OCI-LY7 (cell line): ENCODE measurements around the gene ZNF281. TPM values are rescaled to one million over a fixed set of nuclear protein-coding genes. Genes with fewer than 3 reads are reported as not detected.

Experiments used
- BruUV-seq: library from RNA; stranded (reverse); fragments of 400-500 nt; replicated peaks from 2 replicates; lab custom pipeline; 2021; lab: Mats Ljungman, UMichigan
- CTCF ChIA-PET: fragments of 300-600 bp; sonication (Branson Sonifier 250); formaldehyde crosslinking; loops from one replicate; lab custom pipeline; 2022; ENCODE audit warnings: antibody characterized with exemption; ENCODE audit not compliant: unreplicated experiment; lab: Charles Lee
- POLR2A ChIA-PET: fragments of 300-600 bp; sonication (Branson Sonifier 250); formaldehyde crosslinking; loops from one replicate; lab custom pipeline; 2022; ENCODE audit warnings: antibody characterized with exemption; lab: Charles Lee
- DNase-seq: peaks from one replicate; pipeline ENCODE4 v3.0.0-alpha.2; 2015; ENCODE audit warnings: low spot score
- H2AFZ ChIP-seq: fragments of 200-600 bp; sonication (generic), shearing (Covaris generic); 2 replicates; pipeline ENCODE4 v1.6.1; 2014; ENCODE audit warnings: mild to moderate bottlenecking, antibody characterized with exemption, low read length, moderate library complexity
- H3K27ac ChIP-seq: fragments of 200-600 bp; sonication (generic); 2 replicates; pipeline ENCODE4 v1.5.1; 2014; ENCODE audit warnings: mixed run types, low read depth, mild to moderate bottlenecking, moderate library complexity, low read length, inconsistent platforms; ENCODE audit not compliant: poor library complexity, severe bottlenecking
- H3K36me3 ChIP-seq: fragments of 200-600 bp; sonication (generic); 2 replicates; pipeline ENCODE4 v1.6.1; 2014; ENCODE audit warnings: mild to moderate bottlenecking, antibody characterized with exemption, low read length, moderate library complexity, mixed read lengths; ENCODE audit not compliant: insufficient read depth
- H3K4me1 ChIP-seq: fragments of 200-600 bp; sonication (generic); 2 replicates; pipeline ENCODE4 v1.5.1; 2014; ENCODE audit warnings: mild to moderate bottlenecking, low read length; ENCODE audit not compliant: insufficient read depth, poor library complexity, severe bottlenecking
- H3K4me2 ChIP-seq: fragments of 200-600 bp; sonication (generic); 2 replicates; pipeline ENCODE4 v1.6.1; 2014; ENCODE audit warnings: mild to moderate bottlenecking, low read length
- H3K4me3 ChIP-seq: fragments of 200-600 bp; sonication (generic); 2 replicates; pipeline ENCODE4 v1.5.1; 2014; ENCODE audit warnings: mild to moderate bottlenecking, low read depth, low read length; ENCODE audit not compliant: poor library complexity, severe bottlenecking
- H3K79me2 ChIP-seq: fragments of 200-600 bp; sonication (generic); 2 replicates; pipeline ENCODE4 v1.6.1; 2016; ENCODE audit warnings: low read depth, mild to moderate bottlenecking, low read length, moderate library complexity, mixed read lengths; ENCODE audit not compliant: insufficient read depth
- H3K9me2 ChIP-seq: fragments of 200-600 bp; sonication (generic); 2 replicates; pipeline ENCODE4 v1.6.1; 2016; ENCODE audit warnings: mild to moderate bottlenecking, low read length, mixed read lengths; ENCODE audit not compliant: insufficient read depth
- H3K9me3 ChIP-seq: fragments of 200-600 bp; sonication (generic); 2 replicates; pipeline ENCODE4 v1.6.1; 2014; ENCODE audit warnings: mild to moderate bottlenecking, mixed run types, low read length, mixed read lengths
- H4K20me1 ChIP-seq: fragments of 200-600 bp; sonication (generic); 2 replicates; pipeline ENCODE4 v1.6.1; 2014; ENCODE audit warnings: mild to moderate bottlenecking, antibody characterized with exemption, low read length, moderate library complexity, mixed read lengths; ENCODE audit not compliant: insufficient read depth
- CTCF ChIP-seq: fragments of 200-600 bp; sonication (generic); conservative IDR thresholded peaks from 2 replicates; pipeline ENCODE4 v1.5.1; 2014; ENCODE audit warnings: mild to moderate bottlenecking, antibody characterized with exemption, low read length, moderate library complexity, mixed read lengths
- EZH2phosphoT487 ChIP-seq: fragments of 200-600 bp; sonication (generic); IDR thresholded peaks from 2 replicates; pipeline ENCODE4 v1.6.1; 2018; ENCODE audit warnings: low read depth, borderline replicate concordance, mild to moderate bottlenecking, mixed run types, antibody characterized with exemption, low read length, moderate library complexity, mixed read lengths
- intact Hi-C: fragments of 100-400 bp; cut with micrococcal nuclease; formaldehyde crosslinking; loops from one replicate; pipeline ENCODE4 v1.10.0; 2022; ENCODE audit not compliant: unreplicated experiment
- total RNA-seq, 2 experiments: library from RNA; depleted of rRNA in 1 of 2; stranded (reverse); fragments of >200 nt in 1 of 2; shearing (Covaris generic) in 1 of 2; gene quantifications; 2 replicates each; pipeline ENCODE4 v1.2.3, GENCODE V29; 2014 to 2022

Gene ZNF281
- total RNA-seq, 2 experiments from 2014 or later: 23.6 to 24.2 TPM

- Histone ChIP-seq H3K36me3 (no peaks in the 10 kb centered on the region), H3K79me2 (peaks cover 7% of the 10 kb centered on the region; the same call in 1 of the 2 replicates), H3K4me2 (peak overlapping the region; percentile 72), H4K20me1 (no peaks in the 10 kb centered on the region), H3K4me1 (peaks cover 76% of the 10 kb centered on the region), H3K27ac (peak overlapping the region; percentile 51), H3K9me3 (no peaks in the 10 kb centered on the region), H2AFZ (peak overlapping the region; percentile 89), H3K9me2 (no peaks in the 10 kb centered on the region), H3K4me3 (peak overlapping the region; percentile 70)
- peak; percentile 28 for DNase-seq
- POLR2A ChIA-PET: interaction anchor here (0.7 to 3.9 kb wide), 7 partner anchors 9 to 53 kb away, joined by 3 to 43 read pairs (median 12); no protein-coding TSS in a partner anchor
- CTCF ChIA-PET: no interaction called here
- intact Hi-C loops: loop anchor here (10.0 kb wide), 1 partner anchor 220 kb away; no protein-coding TSS in a partner anchor
- TF ChIP-seq CTCF (no peak), EZH2phosphoT487 (no peak)
- no TSS peak for BruUV-seq
Observed at GRCh38 chr1:200374569-200375295, 35.1 kb downstream of the ZNF281 start.

GRCh38 chr1:200373811-200374231 is 36.0 kb downstream of the ZNF281 start:
- peaks cover 76% of the 10 kb centered on the region for H3K4me1 ChIP-seq
- peak; percentile 53 for DNase-seq
- H3K79me2 ChIP-seq: peaks cover 7% of the 10 kb centered on the region; the same call in 1 of the 2 replicates
- CTCF ChIA-PET: interaction anchor here (1.0 to 1.4 kb wide), 2 partner anchors 11 to 19 kb away, joined by 3 to 4 read pairs; no protein-coding TSS in a partner anchor
- peak overlapping the region; percentile 72 for H3K4me2 ChIP-seq
- no peaks in the 10 kb centered on the region for H3K9me2 ChIP-seq
- H4K20me1 ChIP-seq: no peaks in the 10 kb centered on the region
- TF ChIP-seq EZH2phosphoT487: no peak
- no peak for TF ChIP-seq CTCF
- intact Hi-C loops: loop anchor here (10.0 kb wide), 1 partner anchor 219 kb away; no protein-coding TSS in a partner anchor
- no peaks in the 10 kb centered on the region for H3K9me3 ChIP-seq
- no peaks in the 10 kb centered on the region for H3K36me3 ChIP-seq
- H3K4me3 ChIP-seq: peak overlapping the region; percentile 70
- no TSS peak for BruUV-seq
- H2AFZ ChIP-seq: peak overlapping the region; percentile 89
- POLR2A ChIA-PET: interaction anchor here (0.6 to 3.1 kb wide), 15 partner anchors 10 to 374 kb away, joined by 3 to 43 read pairs (median 6); no protein-coding TSS in a partner anchor
- peak overlapping the region; percentile 51 for H3K27ac ChIP-seq
